H1 (cell line): ENCODE measurements around the gene RNFT2. TPM values are rescaled to one million over a fixed set of nuclear protein-coding genes. Genes with fewer than 3 reads are reported as not detected.
A peak's percentile ranks its signal among the peaks of the same experiment; 100 is the strongest.

Experiments
- CTCF ChIA-PET: fragments of 300-600 bp; sonication (Branson Sonifier 250); formaldehyde crosslinking; loops from one replicate; lab custom pipeline; 2021; ENCODE audit not compliant: partially characterized antibody; lab: Charles Lee
- POLR2A ChIA-PET: fragments of 300-600 bp; sonication (Branson Sonifier 250); formaldehyde crosslinking; loops from one replicate; lab custom pipeline; 2021; ENCODE audit warnings: inconsistent platforms; ENCODE audit not compliant: partially characterized antibody; lab: Charles Lee
- DNase-seq, 2 experiments: peaks; one replicate each; pipeline versions ENCODE4 v3.0.0 to v3.0.0-alpha.2; 2010 to 2022; ENCODE audit warnings: low spot score in 2 of 2, low read depth in 1 of 2, mixed read lengths in 1 of 2
- FAIRE-seq: peaks from 2 replicates; lab custom pipeline; 2011; peaks lifted over from hg19 to GRCh38; lab: Jason Lieb, UNC
- H2AFZ ChIP-seq: 2 replicates; pipeline ENCODE4 v1.8.1; 2012; ENCODE audit warnings: low read length, inconsistent platforms
- H2AK5ac ChIP-seq: 2 replicates; pipeline ENCODE4 v1.6.1; 2013; ENCODE audit warnings: low read depth, low read length
- H2BK120ac ChIP-seq: replicated peaks from 2 replicates; pipeline ENCODE3; 2013; ENCODE audit warnings: low read depth, low read length, inconsistent platforms
- H2BK12ac ChIP-seq: 2 replicates; pipeline ENCODE4 v1.6.1; 2013; ENCODE audit warnings: low read depth, low read length
- H2BK15ac ChIP-seq: 2 replicates; pipeline ENCODE4 v1.6.1; 2013; ENCODE audit warnings: low read length
- H2BK20ac ChIP-seq: 2 replicates; pipeline ENCODE4 v1.6.1; 2013; ENCODE audit warnings: low read length
- H2BK5ac ChIP-seq: 2 replicates; pipeline ENCODE4 v1.6.1; 2013; ENCODE audit warnings: low read depth, low read length
- H3K14ac ChIP-seq: 2 replicates; pipeline ENCODE4 v1.6.1; 2013; ENCODE audit warnings: inconsistent platforms; ENCODE audit not compliant: insufficient read length
- H3K18ac ChIP-seq: 2 replicates; pipeline ENCODE4 v1.6.1; 2013; ENCODE audit warnings: low read length; ENCODE audit errors: extremely low read depth
- H3K23ac ChIP-seq: 2 replicates; pipeline ENCODE4 v1.6.1; 2013; ENCODE audit warnings: inconsistent platforms; ENCODE audit not compliant: insufficient read length
- H3K23me2 ChIP-seq: 2 replicates; pipeline ENCODE4 v1.6.1; 2013; ENCODE audit warnings: low read depth, low read length
- H3K27ac ChIP-seq: 2 replicates; pipeline ENCODE4 v1.6.1; 2011; ENCODE audit warnings: low read depth, low read length, inconsistent platforms
- H3K27me3 ChIP-seq, 4 experiments: replicated peaks in 1 of 4; 1 replicate in 1 of 4; 2 replicates in 3 of 4; pipeline versions ENCODE4 v1.6.1 to v1.8.1; 2011 to 2013; ENCODE audit warnings: low read length in 3 of 4, mild to moderate bottlenecking in 3 of 4, inconsistent platforms in 2 of 4, mixed read lengths in 2 of 4, moderate library complexity in 1 of 4; ENCODE audit not compliant: control insufficient read depth in 3 of 4, insufficient read depth in 3 of 4; ENCODE audit errors: extremely low read depth in 1 of 4
- H3K36me3 ChIP-seq, 4 experiments: 2 replicates each; pipeline versions ENCODE4 v1.6.1 to v1.8.1; 2011 to 2013; ENCODE audit warnings: mild to moderate bottlenecking in 4 of 4, low read length in 3 of 4, moderate library complexity in 2 of 4, control low read depth in 1 of 4, inconsistent platforms in 1 of 4; ENCODE audit not compliant: insufficient read depth in 4 of 4, control insufficient read depth in 2 of 4
- H3K4ac ChIP-seq: replicated peaks from 2 replicates; pipeline ENCODE3; 2013; ENCODE audit warnings: low read length, low read depth, mixed read lengths, inconsistent platforms; ENCODE audit not compliant: insufficient read length
- H3K4me1 ChIP-seq, 4 experiments: replicated peaks in 1 of 4; 1 replicate in 1 of 4; 2 replicates in 3 of 4; pipeline versions ENCODE4 v1.6.1 to v1.8.1; 2011 to 2013; ENCODE audit warnings: low read length in 3 of 4, inconsistent platforms in 2 of 4, mixed read lengths in 1 of 4; ENCODE audit not compliant: insufficient read depth in 4 of 4, control insufficient read depth in 3 of 4
- H3K4me2 ChIP-seq, 2 experiments: 2 replicates each; pipeline versions ENCODE4 v1.6.1 to v1.8.1; 2011 to 2013; ENCODE audit warnings: low read depth in 2 of 2, low read length in 2 of 2, control low read depth in 1 of 2, inconsistent platforms in 1 of 2, mild to moderate bottlenecking in 1 of 2; ENCODE audit not compliant: insufficient read depth in 1 of 2
- H3K4me3 ChIP-seq, 4 experiments: fragments of 200-600, 300-600 bp in 1 of 4; sonication (generic), shearing (Covaris generic), sonication (Bioruptor Twin) in 1 of 4; 2 replicates each; pipeline versions ENCODE4 v1.5.1 to v1.8.1; 2011 to 2016; ENCODE audit warnings: low read length in 4 of 4, low read depth in 3 of 4, control low read depth in 2 of 4, inconsistent platforms in 2 of 4, mild to moderate bottlenecking in 2 of 4, mixed read lengths in 1 of 4, moderate library complexity in 1 of 4; ENCODE audit not compliant: insufficient read depth in 2 of 4; ENCODE audit errors: extremely low read depth in 1 of 4
- H3K56ac ChIP-seq: replicated peaks from 2 replicates; pipeline ENCODE3; 2013; ENCODE audit warnings: low read depth, mild to moderate bottlenecking, mixed read lengths, low read length, inconsistent platforms; ENCODE audit not compliant: insufficient read length
- H3K79me1 ChIP-seq: 2 replicates; pipeline ENCODE4 v1.6.1; 2013; ENCODE audit warnings: low read depth, low read length, control low read depth
- H3K79me2 ChIP-seq, 2 experiments: 2 replicates each; pipeline versions ENCODE4 v1.6.1 to v1.8.1; 2012 to 2013; ENCODE audit warnings: low read length in 2 of 2, mild to moderate bottlenecking in 2 of 2, inconsistent platforms in 1 of 2; ENCODE audit not compliant: insufficient read depth in 2 of 2, control insufficient read depth in 1 of 2
- H3K9ac ChIP-seq, 4 experiments: replicated peaks in 1 of 4; 1 replicate in 1 of 4; 2 replicates in 3 of 4; pipeline versions ENCODE4 v1.6.1 to v1.8.1; 2011 to 2013; ENCODE audit warnings: low read depth in 3 of 4, low read length in 3 of 4, control low read depth in 2 of 4, mild to moderate bottlenecking in 2 of 4, moderate library complexity in 2 of 4, inconsistent platforms in 1 of 4; ENCODE audit errors: extremely low read depth in 1 of 4
- H3K9me3 ChIP-seq, 2 experiments: 2 replicates each; pipeline versions ENCODE4 v1.6.1 to v1.8.1; 2012 to 2013; ENCODE audit warnings: mild to moderate bottlenecking in 2 of 2, moderate library complexity in 2 of 2, control low read depth in 1 of 2, inconsistent platforms in 1 of 2, low read depth in 1 of 2, low read length in 1 of 2, mixed read lengths in 1 of 2; ENCODE audit not compliant: insufficient read depth in 2 of 2
- H4K20me1 ChIP-seq, 2 experiments: replicated peaks in 1 of 2; 2 replicates each; pipeline versions ENCODE3 to v1.8.1; 2011 to 2013; ENCODE audit warnings: inconsistent platforms in 2 of 2, low read length in 2 of 2, mild to moderate bottlenecking in 1 of 2; ENCODE audit not compliant: insufficient read depth in 2 of 2, control insufficient read depth in 1 of 2
- H4K5ac ChIP-seq: 2 replicates; pipeline ENCODE4 v1.6.1; 2013; ENCODE audit warnings: low read length, low read depth, mixed read lengths, inconsistent platforms; ENCODE audit not compliant: insufficient read length
- H4K8ac ChIP-seq: 2 replicates; pipeline ENCODE4 v1.8.0; 2013; ENCODE audit warnings: mild to moderate bottlenecking, moderate library complexity, low read length, inconsistent platforms; ENCODE audit not compliant: insufficient read depth; ENCODE audit errors: extremely low read depth
- H4K91ac ChIP-seq: replicated peaks from 2 replicates; pipeline ENCODE3; 2013; ENCODE audit warnings: low read length, mixed read lengths, inconsistent platforms; ENCODE audit not compliant: insufficient read length
- BRCA1 ChIP-seq: IDR thresholded peaks from 2 replicates; pipeline ENCODE4 v1.6.1; 2012; ENCODE audit warnings: low read depth, low read length, improper control_type of control experiment
- WGBS, 2 experiments: shearing (Covaris generic) in 1 of 2; methylation state at CpG; one replicate each; pipeline versions ENCODE4 v1.1.6 to v1.1.7; 2013 to 2015; ENCODE audit warnings: low lambda C conversion rate in 2 of 2, mixed read lengths in 2 of 2, inconsistent platforms in 1 of 2, low coverage in 1 of 2, missing lambda C conversion rate in 1 of 2; ENCODE audit not compliant: insufficient replicate concordance in 2 of 2, insufficient coverage in 1 of 2, insufficient read length in 1 of 2; ENCODE audit errors: extremely low coverage in 1 of 2, missing lambda C conversion rate in 1 of 2; 5-methylcytosine and 5-hydroxymethylcytosine counted together
- polyA plus RNA-seq, 7 experiments: library from polyadenylated mRNA; depleted of rRNA in 3 of 7; stranded (reverse) in 5 of 7; unstranded in 2 of 7; fragments of >200 nt in 5 of 7; fragments of 200-250 nt in 2 of 7; gene quantifications; 1 replicate in 5 of 7; 2 replicates in 1 of 7; 4 replicates in 1 of 7; pipeline versions ENCODE4 v1.2.1 to v1.2.3, GENCODE V29; 2011 to 2013; ENCODE audit warnings: missing spikeins in 2 of 7, mixed read lengths in 2 of 7
- total RNA-seq: library from RNA; stranded (reverse); fragmentation: NEBNext Ultra II Directional; extraction: Animal tissue kit (Norgen Biotek cat#: 25700); gene quantifications from 2 replicates; pipeline ENCODE4 v1.2.1, GENCODE V29; 2021
- TF ChIP-seq, protein P1 (sequence below): IDR thresholded peaks from 2 replicates; pipeline ENCODE4 v1.6.1; 2011; ENCODE audit warnings: low read depth, mild to moderate bottlenecking, low read length; ENCODE audit not compliant: insufficient read depth

RNFT2 gene
- total and polyA plus RNA-seq, 2 of the 8 experiments (the other 6 are each of a cell fraction or from before 2014, with no cell fraction given), result 14.2 to 33.1 TPM

DNA sequence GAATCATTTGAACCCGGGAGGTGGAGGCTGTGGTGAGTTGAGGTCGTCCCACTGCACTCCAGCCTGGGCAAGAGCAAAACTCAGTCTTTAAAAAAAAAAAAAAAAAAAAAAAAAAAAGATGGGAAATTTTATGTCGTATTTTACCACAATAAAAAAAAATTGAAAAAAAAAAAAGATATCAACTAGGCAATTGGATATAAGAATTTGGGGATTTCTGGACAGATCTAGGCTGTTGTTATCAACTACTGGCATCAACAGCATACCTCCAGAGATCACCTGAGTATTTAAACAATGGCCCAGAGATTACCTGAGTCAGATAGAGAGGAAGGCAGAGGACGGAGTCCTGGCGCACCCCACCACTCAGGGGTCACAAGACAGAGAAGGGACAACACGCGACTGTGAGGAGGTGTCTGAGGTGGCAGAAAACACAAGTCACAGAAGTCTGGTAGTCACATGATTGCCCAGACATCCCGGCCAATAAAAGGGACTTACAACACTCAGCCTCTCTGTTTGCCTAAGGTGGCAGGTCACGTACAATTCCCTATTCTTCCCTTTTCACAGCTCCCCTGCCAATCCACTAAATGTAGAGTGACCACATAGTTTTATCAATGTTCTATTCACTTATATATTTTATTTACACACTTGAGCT, 2.0 kb upstream of the RNFT2 start:
- Histone ChIP-seq H4K5ac (no peak overlapping the region), H3K4ac (no peak overlapping the region), H3K4me1 (peaks cover 0 to 5% (median 2%) of the 10 kb centered on the region in 4 experiments; a peak in 3 of 7 replicates), H3K23ac (no peak overlapping the region), H2BK12ac (no peak overlapping the region), H2BK5ac (no peak overlapping the region), H3K9me3 (no peaks in the 10 kb centered on the region), H3K9ac (no peak overlapping the region), H4K91ac (no peak overlapping the region), H2BK15ac (no peak overlapping the region), H2AK5ac (no peak overlapping the region), H3K27ac (no peak overlapping the region), H4K8ac (no peak overlapping the region), H3K18ac (no peak overlapping the region), H3K79me1 (peaks cover 25% of the 10 kb centered on the region), H2AFZ (no peak overlapping the region), H3K56ac (no peak overlapping the region), H3K14ac (no peak overlapping the region), H2BK20ac (no peak overlapping the region), H3K4me3 (peak overlapping the region in 3 of 4 experiments; percentile 2 to 86 (median 74); a peak in 4 of 8 replicates), H4K20me1 (peaks cover 5 to 13% of the 10 kb centered on the region in 2 experiments), H2BK120ac (no peak overlapping the region), H3K27me3 (no peaks in the 10 kb centered on the region), H3K23me2 (peaks cover 10% of the 10 kb centered on the region; the same call in 1 of the 2 replicates), H3K36me3 (peaks cover 3 to 19% (median 11%) of the 10 kb centered on the region in 4 experiments; a peak in 5 of 8 replicates), H3K79me2 (peaks cover 3 to 49% of the 10 kb centered on the region in 2 experiments), H3K4me2 (peak overlapping the region; percentile 98; a peak in 3 of 4 replicates)
- DNase-seq, result no peak
- CTCF ChIA-PET, result no interaction called here
- no peak for FAIRE-seq
- TF ChIP-seq, protein P1, sequence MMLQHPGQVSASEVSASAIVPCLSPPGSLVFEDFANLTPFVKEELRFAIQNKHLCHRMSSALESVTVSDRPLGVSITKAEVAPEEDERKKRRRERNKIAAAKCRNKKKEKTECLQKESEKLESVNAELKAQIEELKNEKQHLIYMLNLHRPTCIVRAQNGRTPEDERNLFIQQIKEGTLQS, result no peak
- TF ChIP-seq BRCA1, result no peak
- WGBS, 2 experiments, result 82% methylated on average over 8 of the region's 9 CpGs; no CpG with 5 or more reads in 1 of the 2 experiments
- POLR2A ChIA-PET, result interaction anchor here (0.8 kb wide), 1 partner anchor 13 kb away, joined by 3 read pairs; no protein-coding TSS in a partner anchor
